H9 (cell line): Measurements from ENCODE around the gene SLC25A2. TPM values are rescaled to one million over a fixed set of nuclear protein-coding genes. Genes with fewer than 3 reads are reported as not detected.
"Not testable (repeated sequence)": the region's sequence is repeated elsewhere in the genome, so short reads cannot be mapped to it uniquely, and the experiment has no call there.

Source experiments
- DNase-seq: peaks from one replicate; pipeline ENCODE4 v3.0.0-alpha.2; 2017
- H2AFZ ChIP-seq: one replicate; pipeline ENCODE4 v1.6.1; 2013; ENCODE audit warnings: mild to moderate bottlenecking, low read length, control low read depth, moderate library complexity
- H2AK5ac ChIP-seq: 2 replicates; pipeline ENCODE4 v1.6.1; 2013; ENCODE audit warnings: low read length, control low read depth, mixed read lengths; ENCODE audit not compliant: insufficient read length
- H2BK120ac ChIP-seq: one replicate; pipeline ENCODE4 v1.6.1; 2013; ENCODE audit warnings: low read depth, mild to moderate bottlenecking, low read length, control low read depth, inconsistent platforms; ENCODE audit not compliant: poor library complexity, severe bottlenecking
- H2BK12ac ChIP-seq: 2 replicates; pipeline ENCODE4 v1.6.1; 2013; ENCODE audit warnings: low read length, control low read depth, mixed read lengths, low read depth; ENCODE audit not compliant: insufficient read length
- H2BK15ac ChIP-seq: 2 replicates; pipeline ENCODE4 v1.6.1; 2013; ENCODE audit warnings: low read depth, low read length, control low read depth
- H2BK20ac ChIP-seq: one replicate; pipeline ENCODE4 v1.6.1; 2013; ENCODE audit warnings: low read depth, mild to moderate bottlenecking, low read length, control low read depth, inconsistent platforms; ENCODE audit not compliant: poor library complexity, severe bottlenecking
- H2BK5ac ChIP-seq: 2 replicates; pipeline ENCODE4 v1.6.1; 2013; ENCODE audit warnings: low read length, control low read depth, mixed read lengths; ENCODE audit not compliant: insufficient read length
- H3K14ac ChIP-seq: 2 replicates; pipeline ENCODE4 v1.6.1; 2013; ENCODE audit warnings: low read length, control low read depth; ENCODE audit not compliant: insufficient read depth
- H3K18ac ChIP-seq: 2 replicates; pipeline ENCODE4 v1.6.1; 2013; ENCODE audit warnings: low read depth, mild to moderate bottlenecking, mixed read lengths, low read length, control low read depth; ENCODE audit not compliant: insufficient read length
- H3K23ac ChIP-seq: 2 replicates; pipeline ENCODE4 v1.6.1; 2013; ENCODE audit warnings: low read length, control low read depth, mixed read lengths, low read depth; ENCODE audit not compliant: insufficient read length
- H3K23me2 ChIP-seq: 2 replicates; pipeline ENCODE4 v1.6.1; 2013; ENCODE audit warnings: low read depth, mild to moderate bottlenecking, mixed read lengths, low read length, control low read depth; ENCODE audit not compliant: insufficient read length, poor library complexity, severe bottlenecking
- H3K27ac ChIP-seq: 2 replicates; pipeline ENCODE4 v1.5.1; 2013; ENCODE audit warnings: low read length, control low read depth, mixed read lengths, low read depth; ENCODE audit not compliant: insufficient read length
- H3K27me3 ChIP-seq: 2 replicates; pipeline ENCODE4 v1.6.1; 2013; ENCODE audit warnings: low read length, control low read depth, inconsistent platforms; ENCODE audit not compliant: insufficient read depth
- H3K4ac ChIP-seq: 2 replicates; pipeline ENCODE4 v1.6.1; 2013; ENCODE audit warnings: low read depth, mild to moderate bottlenecking, control low read depth, inconsistent platforms, low read length, moderate library complexity
- H3K4me1 ChIP-seq: 2 replicates; pipeline ENCODE4 v1.6.1; 2013; ENCODE audit warnings: low read length, control low read depth, inconsistent platforms; ENCODE audit not compliant: insufficient read depth
- H3K4me2 ChIP-seq: 2 replicates; pipeline ENCODE4 v1.6.1; 2013; ENCODE audit warnings: low read length, control low read depth, mixed read lengths; ENCODE audit not compliant: insufficient read length, insufficient read depth
- H3K56ac ChIP-seq: 2 replicates; pipeline ENCODE4 v1.6.1; 2013; ENCODE audit warnings: low read depth, mild to moderate bottlenecking, mixed read lengths, low read length, control low read depth; ENCODE audit not compliant: insufficient read length
- H3K79me1 ChIP-seq: 2 replicates; pipeline ENCODE4 v1.6.1; 2013; ENCODE audit warnings: low read depth, mild to moderate bottlenecking, moderate library complexity, low read length, control low read depth, inconsistent platforms; ENCODE audit not compliant: insufficient read depth, poor library complexity, severe bottlenecking
- H3K79me2 ChIP-seq: 2 replicates; pipeline ENCODE4 v1.6.1; 2013; ENCODE audit warnings: low read length, control low read depth, inconsistent platforms; ENCODE audit not compliant: insufficient read depth
- H3K9ac ChIP-seq: 2 replicates; pipeline ENCODE4 v1.6.1; 2013; ENCODE audit warnings: low read length, control low read depth, mixed read lengths; ENCODE audit not compliant: insufficient read length; ENCODE audit errors: extremely low read depth
- H3K9me3 ChIP-seq: one replicate; pipeline ENCODE4 v1.6.1; 2013; ENCODE audit warnings: low read depth, low read length, inconsistent platforms; ENCODE audit not compliant: control insufficient read depth
- H3T11ph ChIP-seq: one replicate; pipeline ENCODE4 v1.6.1; 2013; ENCODE audit warnings: mild to moderate bottlenecking, low read length, control low read depth, inconsistent platforms
- H4K20me1 ChIP-seq: one replicate; pipeline ENCODE4 v1.6.1; 2013; ENCODE audit not compliant: control insufficient read depth, insufficient read length, insufficient read depth
- H4K5ac ChIP-seq: 2 replicates; pipeline ENCODE4 v1.6.1; 2013; ENCODE audit warnings: low read depth, mild to moderate bottlenecking, mixed read lengths, low read length, control low read depth; ENCODE audit not compliant: insufficient read length
- H4K8ac ChIP-seq: replicated peaks from 2 replicates; pipeline ENCODE4 v1.6.1; 2013; ENCODE audit warnings: low read length, control low read depth, mixed read lengths, low read depth; ENCODE audit not compliant: insufficient read length
- H4K91ac ChIP-seq: 2 replicates; pipeline ENCODE4 v1.6.1; 2013; ENCODE audit warnings: low read depth, mild to moderate bottlenecking, moderate library complexity, mixed read lengths, low read length, control low read depth; ENCODE audit not compliant: insufficient read length
- H3K27ac Mint-ChIP-seq, 3 experiments: 2 replicates in 2 of 3; 3 replicates in 1 of 3; pipeline ENCODE4 v1.8.0; 2020 to 2021; ENCODE audit warnings: mixed read lengths in 3 of 3, mild to moderate bottlenecking in 1 of 3, moderate library complexity in 1 of 3
- H3K27me3 Mint-ChIP-seq: 2 replicates; pipeline ENCODE4 v1.8.0; 2021; ENCODE audit warnings: low read depth, mild to moderate bottlenecking, moderate library complexity, mixed read lengths
- H3K36me3 Mint-ChIP-seq, 3 experiments: 2 replicates in 2 of 3; 3 replicates in 1 of 3; pipeline ENCODE4 v1.8.0; 2020 to 2021; ENCODE audit warnings: low read depth in 3 of 3, mixed read lengths in 3 of 3; ENCODE audit not compliant: insufficient read depth in 1 of 3
- H3K4me1 Mint-ChIP-seq, 2 experiments: 2 replicates each; pipeline ENCODE4 v1.8.0; 2020; ENCODE audit warnings: mixed read lengths in 2 of 2
- H3K4me3 Mint-ChIP-seq, 2 experiments: 2 replicates in 1 of 2; 3 replicates in 1 of 2; pipeline ENCODE4 v1.8.0; 2020 to 2021; ENCODE audit warnings: mild to moderate bottlenecking in 2 of 2, mixed read lengths in 2 of 2, moderate library complexity in 1 of 2
- H3K9me3 Mint-ChIP-seq, 2 experiments: 2 replicates in 1 of 2; 3 replicates in 1 of 2; pipeline ENCODE4 v1.8.0; 2020; ENCODE audit warnings: mild to moderate bottlenecking in 2 of 2, mixed read lengths in 2 of 2, moderate library complexity in 1 of 2
- WGBS: extraction: QIAGEN DNeasy Blood & Tissue Kit; methylation state at CpG from one replicate; pipeline ENCODE4 v1.1.7; 2013; ENCODE audit warnings: missing lambda C conversion rate, low lambda C conversion rate, mixed read lengths; ENCODE audit not compliant: insufficient read length; ENCODE audit errors: extremely low coverage; 5-methylcytosine and 5-hydroxymethylcytosine counted together
- total RNA-seq: library from RNA; stranded (reverse); gene quantifications from 2 replicates; pipeline ENCODE4 v1.2.1, GENCODE V29; 2021
- TF ChIP-seq, protein P1 (sequence below): fragments of 200-600 bp; sonication (generic); conservative IDR thresholded peaks from 3 replicates; pipeline ENCODE4 v1.8.0; 2021; ENCODE audit warnings: antibody characterized with exemption, mild to moderate bottlenecking

SLC25A2 gene
- total RNA-seq, 1 experiment from 2014 or later, result not detected

DNA sequence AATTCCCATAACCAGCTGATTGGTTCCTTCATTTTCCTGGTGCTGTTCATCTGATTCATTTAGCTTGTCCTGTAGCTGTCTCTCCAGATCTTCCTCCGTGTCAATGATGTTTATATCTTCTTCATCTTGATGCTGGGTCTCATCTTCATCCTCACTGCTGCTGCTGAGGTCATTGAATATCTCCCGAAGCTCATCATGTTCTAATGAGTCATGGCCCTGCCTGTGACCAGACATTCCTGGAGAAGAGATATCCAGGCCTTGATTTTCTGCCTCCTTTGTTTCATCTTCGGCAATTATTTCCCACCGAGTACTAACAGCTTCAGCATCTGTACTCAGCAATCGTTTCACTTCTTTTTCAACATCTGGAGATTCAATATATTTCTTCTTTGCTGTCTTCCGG is 15.4 kb upstream of the SLC25A2 start:
- Histone ChIP-seq H3K79me2 (peaks cover 6% of the 10 kb centered on the region; the same call in 1 of the 2 replicates), H3T11ph (no peak overlapping the region), H3K4ac (no peak overlapping the region), H4K20me1 (no peaks in the 10 kb centered on the region), H2BK20ac (no peak overlapping the region), H2BK120ac (no peak overlapping the region), H3K4me1 (no peaks in the 10 kb centered on the region), H2BK15ac (no peak overlapping the region), H3K27ac (no peak overlapping the region), H3K4me2 (peak overlapping the region; percentile 100), H4K91ac (no peak overlapping the region), H3K23me2 (peaks cover 3% of the 10 kb centered on the region), H4K8ac (no peak overlapping the region), H3K23ac (no peak overlapping the region), H3K79me1 (peaks cover 2% of the 10 kb centered on the region), H2BK5ac (no peak overlapping the region), H4K5ac (no peak overlapping the region), H3K9ac (no peak overlapping the region), H3K9me3 (peaks cover 22% of the 10 kb centered on the region), H3K18ac (no peak overlapping the region), H3K56ac (no peak overlapping the region), H3K27me3 (no peaks in the 10 kb centered on the region), H2AK5ac (no peak overlapping the region), H3K14ac (no peak overlapping the region), H2AFZ (no peak overlapping the region), H2BK12ac (no peak overlapping the region)
- H3K9me3 Mint-ChIP-seq, result peaks cover 39 to 74% of the 10 kb centered on the region in 2 experiments
- peaks cover 9 to 15% of the 10 kb centered on the region in 2 experiments; a peak in 3 of 4 replicates for H3K4me1 Mint-ChIP-seq
- no peak overlapping the region for H3K27ac Mint-ChIP-seq
- TF ChIP-seq, protein P1, sequence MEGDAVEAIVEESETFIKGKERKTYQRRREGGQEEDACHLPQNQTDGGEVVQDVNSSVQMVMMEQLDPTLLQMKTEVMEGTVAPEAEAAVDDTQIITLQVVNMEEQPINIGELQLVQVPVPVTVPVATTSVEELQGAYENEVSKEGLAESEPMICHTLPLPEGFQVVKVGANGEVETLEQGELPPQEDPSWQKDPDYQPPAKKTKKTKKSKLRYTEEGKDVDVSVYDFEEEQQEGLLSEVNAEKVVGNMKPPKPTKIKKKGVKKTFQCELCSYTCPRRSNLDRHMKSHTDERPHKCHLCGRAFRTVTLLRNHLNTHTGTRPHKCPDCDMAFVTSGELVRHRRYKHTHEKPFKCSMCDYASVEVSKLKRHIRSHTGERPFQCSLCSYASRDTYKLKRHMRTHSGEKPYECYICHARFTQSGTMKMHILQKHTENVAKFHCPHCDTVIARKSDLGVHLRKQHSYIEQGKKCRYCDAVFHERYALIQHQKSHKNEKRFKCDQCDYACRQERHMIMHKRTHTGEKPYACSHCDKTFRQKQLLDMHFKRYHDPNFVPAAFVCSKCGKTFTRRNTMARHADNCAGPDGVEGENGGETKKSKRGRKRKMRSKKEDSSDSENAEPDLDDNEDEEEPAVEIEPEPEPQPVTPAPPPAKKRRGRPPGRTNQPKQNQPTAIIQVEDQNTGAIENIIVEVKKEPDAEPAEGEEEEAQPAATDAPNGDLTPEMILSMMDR, result no peak
- H3K36me3 Mint-ChIP-seq, result peaks cover 49 to 55% (median 51%) of the 10 kb centered on the region in 3 experiments
- peaks cover 1% of the 10 kb centered on the region for H3K27me3 Mint-ChIP-seq
- WGBS, result no CpG with 5 or more reads among the region's 6 CpGs
- DNase-seq, result no peak
- peak overlapping the region; percentile 97 to 98; a peak in 4 of 5 replicates for H3K4me3 Mint-ChIP-seq

DNA sequence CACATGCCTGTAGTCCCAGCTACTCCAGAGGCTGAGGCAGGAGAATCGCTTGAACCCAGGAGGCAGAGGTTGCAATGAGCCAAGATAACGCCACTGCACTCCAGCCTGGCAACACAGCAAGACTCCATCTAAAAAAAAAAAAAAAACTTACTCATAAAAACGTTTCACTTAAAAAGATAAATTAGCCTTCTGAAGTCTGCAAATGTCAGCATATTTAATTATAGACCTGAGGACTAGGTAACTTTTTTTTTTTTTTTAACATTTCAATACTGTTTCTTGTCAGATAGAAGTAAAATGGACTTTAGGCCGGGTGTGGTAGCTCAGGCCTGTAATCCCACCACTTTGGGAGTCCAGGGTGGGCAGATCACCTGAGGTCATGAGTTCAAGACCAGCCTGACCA is 13.1 kb upstream of the SLC25A2 start:
- H3K27ac ChIP-seq, H3K27me3 ChIP-seq, H3K4me3 Mint-ChIP-seq, H2BK20ac ChIP-seq, H3T11ph ChIP-seq, H3K9ac ChIP-seq, H2BK15ac ChIP-seq, H3K56ac ChIP-seq, H3K4me1 ChIP-seq, H3K4ac ChIP-seq, H3K27me3 Mint-ChIP-seq, H4K91ac ChIP-seq, H3K27ac Mint-ChIP-seq, H3K23ac ChIP-seq, H3K18ac ChIP-seq, H3K14ac ChIP-seq, H2BK12ac ChIP-seq, H3K4me2 ChIP-seq, H4K8ac ChIP-seq, H2BK5ac ChIP-seq, H3K23me2 ChIP-seq, H2AFZ ChIP-seq, H3K79me1 ChIP-seq, H2AK5ac ChIP-seq, H2BK120ac ChIP-seq, DNase-seq, H3K79me2 ChIP-seq, H4K20me1 ChIP-seq, H4K5ac ChIP-seq: not testable (repeated sequence)
- H3K4me1 Mint-ChIP-seq, result peaks cover 9 to 15% of the 10 kb centered on the region in 2 experiments; a peak in 3 of 4 replicates
- peaks cover 39 to 70% of the 10 kb centered on the region in 2 experiments for H3K9me3 Mint-ChIP-seq
- H3K36me3 Mint-ChIP-seq, result peaks cover 49 to 62% (median 51%) of the 10 kb centered on the region in 3 experiments
- no CpG with 5 or more reads among the region's 4 CpGs for WGBS
- peaks cover 22% of the 10 kb centered on the region for H3K9me3 ChIP-seq
